Posterior cingulate gyrus (tissue), 11 donors: ENCODE measurements around the gene INHBE.
"Not testable (repeated sequence)": the region's sequence is repeated elsewhere in the genome, so short reads cannot be mapped to it uniquely, and the experiment has no call there.

Source experiments
- DNase-seq, 10 donors: peaks; one replicate each; pipeline versions ENCODE4 v3.0.0 to v3.0.0-alpha.2; 2020 to 2021; ENCODE audit warnings: mixed read lengths in 3 of 10
- intact Hi-C: fragments of 100-400 bp; cut with DNase I; formaldehyde crosslinking; loops from one replicate; pipeline ENCODE4 v1.15.1; 2023

The INHBE gene

DNA sequence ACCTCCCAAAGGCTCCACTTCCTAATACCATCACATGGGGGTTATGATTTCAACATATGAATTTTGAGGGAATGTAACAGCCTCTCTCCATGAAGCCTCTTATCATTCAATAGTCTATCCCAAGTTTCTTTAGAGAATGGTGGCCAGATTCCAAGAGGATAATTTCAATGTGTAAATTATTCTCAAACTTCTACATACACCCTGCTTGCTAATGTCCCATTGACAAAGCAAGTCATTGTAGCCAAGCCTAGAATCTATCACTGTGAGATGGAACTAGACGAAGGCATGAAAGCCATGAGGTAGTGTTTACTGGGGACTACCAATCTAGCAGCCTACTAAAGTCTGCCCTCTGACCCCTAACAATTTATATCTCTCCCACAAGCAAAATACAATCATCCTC, 16.7 kb upstream of the INHBE start:
- no peak for DNase-seq
- intact Hi-C loops, result no loop called here

DNA sequence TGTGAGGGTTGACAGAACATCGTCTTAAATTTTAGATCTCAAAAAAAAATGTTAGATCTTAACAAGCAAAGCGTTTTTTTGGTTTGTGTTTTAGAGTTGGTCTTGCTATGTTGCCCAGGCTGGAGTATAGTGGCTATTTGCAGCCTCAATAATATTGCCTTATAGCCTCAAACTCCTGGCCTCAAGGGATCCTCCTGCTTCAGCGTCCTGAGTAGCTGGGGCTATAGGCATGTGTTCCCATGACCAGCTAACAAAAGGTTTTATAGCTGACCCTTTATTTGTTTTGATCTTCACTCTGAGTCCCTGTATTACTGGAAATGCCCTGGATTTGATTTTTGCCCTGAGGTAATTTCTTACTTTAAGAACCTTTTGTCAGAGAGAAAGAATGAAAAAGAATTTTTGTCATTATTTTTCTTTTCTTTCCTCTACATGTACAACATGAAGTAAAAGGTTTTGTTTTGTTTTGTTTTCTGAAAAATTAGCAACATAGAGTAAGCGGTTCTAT, 15.3 kb upstream of the INHBE start:
- intact Hi-C loops, result no loop called here
- peak in 1 of 10 donors; percentile 2 for DNase-seq

DNA sequence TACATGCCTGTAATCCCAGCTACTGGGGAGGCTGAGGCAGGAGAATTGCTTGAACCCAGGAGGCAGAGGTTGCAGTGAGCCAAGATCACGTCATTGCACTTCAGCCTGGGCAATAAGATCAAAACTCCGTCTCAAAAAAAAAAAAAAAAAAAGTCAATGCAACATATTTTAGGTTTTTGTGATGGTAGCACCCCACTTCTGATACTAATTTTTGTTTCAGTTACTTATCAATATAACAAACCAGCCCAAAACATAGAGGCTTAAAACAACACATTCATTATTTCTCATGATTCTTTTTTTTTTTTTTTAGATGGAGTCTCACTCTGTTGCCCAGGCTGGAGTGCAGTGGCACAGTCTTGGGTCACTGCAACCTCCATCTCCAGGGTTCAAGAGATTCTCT, 13.7 kb upstream of the INHBE start:
- intact Hi-C loops, DNase-seq: not testable (repeated sequence)

GRCh38 chr12:57441846-57442427, 13.2 kb upstream of the INHBE start:
- intact Hi-C loops, result no loop called here
- peak in 1 of 10 donors; percentile 14 for DNase-seq

GRCh38 chr12:57444337-57444736, 10.8 kb upstream of the INHBE start:
- intact Hi-C loops, result not testable (repeated sequence)
- peak in 1 of 10 donors; percentile 2 for DNase-seq

- DNase-seq, result peak in 1 of 10 donors; percentile 9
- intact Hi-C loops, result no loop called here
Observed at GRCh38 chr12:57444744-57445143, 10.4 kb upstream of the INHBE start.

DNA sequence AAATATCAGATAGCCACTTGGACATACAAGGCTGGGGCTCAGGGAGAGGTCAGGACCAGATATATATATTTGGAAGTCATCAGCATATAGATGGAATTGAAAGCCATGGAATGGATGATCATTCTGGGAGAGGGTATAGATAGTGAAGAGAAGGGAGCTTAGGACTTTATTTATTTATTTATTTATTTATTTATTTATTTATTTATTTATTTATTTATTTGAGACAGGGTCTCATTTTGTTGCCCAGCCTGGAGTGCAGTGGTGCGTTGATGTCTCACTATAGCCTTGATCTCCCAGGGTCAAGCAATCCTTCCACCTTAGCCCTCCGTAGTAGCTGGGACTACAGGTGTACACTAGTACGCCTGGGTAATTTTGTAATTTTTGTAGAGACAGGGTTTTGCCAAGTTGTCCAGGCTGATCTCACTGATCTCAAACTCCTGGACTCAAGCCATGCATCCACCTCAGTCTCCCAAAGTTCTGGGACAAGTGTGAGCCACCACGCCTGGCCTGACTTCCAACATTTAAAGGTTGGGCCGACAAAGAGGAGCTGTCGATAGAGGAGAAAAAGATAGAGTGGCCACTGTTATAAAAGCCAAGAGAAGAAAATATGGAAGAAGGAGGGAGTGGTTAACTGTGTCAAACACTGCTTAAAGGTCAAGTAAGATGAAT, 8.7 kb upstream of the INHBE start:
- peak in 1 of 10 donors; percentile 4 for DNase-seq
- intact Hi-C loops, result no loop called here

GRCh38 chr12:57448669-57449068, 6.4 kb upstream of the INHBE start:
- no peak for DNase-seq
- intact Hi-C loops, result no loop called here

DNA sequence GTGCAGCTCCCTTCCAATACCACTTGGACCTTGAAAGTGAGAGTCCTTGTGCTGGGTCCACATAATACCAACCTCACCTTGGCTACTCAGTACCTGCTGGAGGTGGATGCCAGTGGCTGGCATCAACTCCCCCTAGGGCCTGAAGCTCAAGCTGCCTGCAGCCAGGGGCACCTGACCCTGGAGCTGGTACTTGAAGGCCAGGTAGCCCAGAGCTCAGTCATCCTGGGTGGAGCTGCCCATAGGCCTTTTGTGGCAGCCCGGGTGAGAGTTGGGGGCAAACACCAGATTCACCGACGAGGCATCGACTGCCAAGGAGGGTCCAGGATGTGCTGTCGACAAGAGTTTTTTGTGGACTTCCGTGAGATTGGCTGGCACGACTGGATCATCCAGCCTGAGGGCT, 5.7 kb upstream of the INHBE start:
- no peak for DNase-seq
- intact Hi-C loops, result no loop called here

GRCh38 chr12:57450057-57450456, 5.0 kb upstream of the INHBE start:
- DNase-seq, result no peak
- intact Hi-C loops, result no loop called here

- intact Hi-C loops, result no loop called here
- no peak for DNase-seq
Observed at GRCh38 chr12:57451233-57451778, 3.8 kb upstream of the INHBE start.

DNA sequence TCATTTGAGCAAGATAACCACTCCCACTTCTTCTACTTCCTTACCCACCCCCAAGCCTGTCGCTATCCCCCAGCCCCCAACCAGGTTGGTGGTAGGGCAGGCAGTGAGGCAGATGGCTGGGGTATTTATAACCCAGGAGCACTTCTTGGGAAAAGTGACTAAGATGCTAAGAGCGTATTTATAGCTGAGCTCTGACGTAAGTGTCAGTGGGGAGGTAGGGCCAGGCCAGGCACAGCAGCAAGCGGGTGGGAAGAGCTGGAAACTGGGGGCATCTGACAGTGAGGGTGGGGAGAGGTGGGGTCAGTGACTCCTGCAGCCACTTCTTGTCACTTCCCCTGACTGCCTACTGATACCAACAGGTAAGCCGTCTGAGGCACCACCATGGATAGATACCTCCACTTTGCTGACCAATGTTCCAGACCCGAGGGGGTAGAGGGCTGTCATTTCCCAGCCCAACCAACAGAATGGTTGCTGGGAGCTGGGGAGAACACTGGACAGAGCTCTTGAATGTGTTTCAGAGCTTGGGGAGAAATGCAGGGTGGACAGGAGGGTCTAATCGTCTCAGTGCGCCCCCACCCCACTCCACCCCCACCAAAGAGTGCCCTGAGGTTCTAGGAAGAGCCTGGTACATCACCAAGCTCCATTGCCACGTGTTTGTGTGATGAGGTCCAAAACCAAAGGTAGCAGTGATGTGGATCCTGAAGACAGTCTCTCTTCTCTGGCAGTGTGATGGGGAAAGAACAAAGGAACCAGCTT, 2.7 kb upstream of the INHBE start:
- peak in 6 of 10 donors; percentile 36 to 92 (median 67) for DNase-seq
- intact Hi-C loops, result loop anchor here (2.0 kb wide), 1 partner anchor 190 kb away; no protein-coding TSS in a partner anchor

- intact Hi-C loops, result loop anchor here (1.0 to 2.0 kb wide), 2 partner anchors 146 to 190 kb away; no protein-coding TSS in a partner anchor
- peak; percentile 69 to 97 (median 86) for DNase-seq
Observed at GRCh38 chr12:57452937-57453509, 2.1 kb upstream of the INHBE start.

GRCh38 chr12:57454213-57454565, 918 bp upstream of the INHBE start:
- intact Hi-C loops, result no loop called here
- peak in 1 of 10 donors; percentile 49 for DNase-seq

GRCh38 chr12:57455374-57456144, 452 bp downstream of the INHBE start:
- no peak for DNase-seq
- intact Hi-C loops, result no loop called here

DNA sequence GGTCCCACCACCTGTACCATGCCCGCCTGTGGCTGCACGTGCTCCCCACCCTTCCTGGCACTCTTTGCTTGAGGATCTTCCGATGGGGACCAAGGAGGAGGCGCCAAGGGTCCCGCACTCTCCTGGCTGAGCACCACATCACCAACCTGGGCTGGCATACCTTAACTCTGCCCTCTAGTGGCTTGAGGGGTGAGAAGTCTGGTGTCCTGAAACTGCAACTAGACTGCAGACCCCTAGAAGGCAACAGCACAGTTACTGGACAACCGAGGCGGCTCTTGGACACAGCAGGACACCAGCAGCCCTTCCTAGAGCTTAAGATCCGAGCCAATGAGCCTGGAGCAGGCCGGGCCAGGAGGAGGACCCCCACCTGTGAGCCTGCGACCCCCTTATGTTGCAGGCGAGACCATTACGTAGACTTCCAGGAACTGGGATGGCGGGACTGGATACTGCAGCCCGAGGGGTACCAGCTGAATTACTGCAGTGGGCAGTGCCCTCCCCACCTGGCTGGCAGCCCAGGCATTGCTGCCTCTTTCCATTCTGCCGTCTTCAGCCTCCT, 1.1 kb downstream of the INHBE start:
- intact Hi-C loops, result no loop called here
- peak in 1 of 10 donors; percentile 69 for DNase-seq

GRCh38 chr12:57456737-57457490, 1.8 kb downstream of the INHBE start:
- DNase-seq, result peak in 1 of 10 donors; percentile 30
- intact Hi-C loops, result no loop called here

- no peak for DNase-seq
- intact Hi-C loops, result loop anchor here (2.0 kb wide), 1 partner anchor 30 kb away; the partner anchor contains the start of gene MARS1
Observed at GRCh38 chr12:57458665-57459054, 3.6 kb downstream of the INHBE start.
